NB4 (cell line): ENCODE results near the gene ABCA4.

Experiments used
- CTCF ChIP-seq: IDR thresholded peaks from one replicate; pipeline ENCODE4 v1.5.1; 2012; ENCODE audit warnings: low read depth, low read length
- MAX ChIP-seq: IDR thresholded peaks from 2 replicates; pipeline ENCODE4 v1.6.1; 2011; ENCODE audit warnings: low read depth, low read length
- MYC ChIP-seq: IDR thresholded peaks from 2 replicates; pipeline ENCODE4 v1.6.1; 2011; ENCODE audit warnings: low read depth, low read length
- POLR2A ChIP-seq: IDR thresholded peaks from 2 replicates; pipeline ENCODE4 v1.6.1; 2011; ENCODE audit warnings: mild to moderate bottlenecking; ENCODE audit not compliant: insufficient read length; ENCODE audit errors: extremely low read depth

DNA sequence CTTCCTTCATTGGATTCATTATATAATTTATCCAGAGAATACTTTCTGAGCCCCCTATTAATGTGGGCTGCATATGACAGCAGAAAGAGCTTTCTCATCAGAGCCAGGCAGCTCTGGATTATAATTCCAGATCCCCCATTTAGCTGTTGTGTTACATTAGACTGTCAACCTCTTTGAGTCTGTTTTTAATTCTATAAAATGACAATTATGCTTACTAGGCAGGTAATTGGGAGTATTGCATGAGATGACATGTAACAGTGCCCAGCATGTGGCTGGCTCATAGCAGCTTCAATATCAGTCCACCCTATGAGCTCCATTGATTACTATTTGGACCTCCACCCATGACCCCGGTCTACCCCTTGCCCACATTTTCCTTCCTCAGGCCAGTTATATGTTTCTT, 49.6 kb downstream of the ABCA4 start:
- TF ChIP-seq CTCF (no peak), POLR2A (no peak), MYC (no peak), MAX (no peak)
